Natural killer cell (primary cell): Measurements from ENCODE around the gene PLEKHA5. TPM values are rescaled to one million over a fixed set of nuclear protein-coding genes. Genes with fewer than 3 reads are reported as not detected.
"Not testable (repeated sequence)": the region's sequence is repeated elsewhere in the genome, so short reads cannot be mapped to it uniquely, and the experiment has no call there.

Experiments
- ATAC-seq, 3 donors: fragments of 150-1000 bp in 2 of 3; fragments of 200-7000 bp in 1 of 3; cut with Tn5 transposase; 1 replicate in 1 of 3; 2 replicates in 2 of 3; pipeline ENCODE4 v1.10.0; 2021; ENCODE audit warnings: mild to moderate bottlenecking in 2 of 3, moderate library complexity in 2 of 3
- DNase-seq, 2 donors: peaks; one replicate each; pipeline versions ENCODE4 v3.0.0 to v3.0.0-alpha.2; 2013 to 2021; ENCODE audit warnings: mixed read lengths in 1 of 2
- H3K27ac ChIP-seq: one replicate; pipeline ENCODE4 v1.5.1; 2013; ENCODE audit warnings: mild to moderate bottlenecking, low read length
- H3K27me3 ChIP-seq: one replicate; pipeline ENCODE4 v1.6.1; 2013; ENCODE audit warnings: low read length; ENCODE audit not compliant: control insufficient read depth, insufficient read depth
- H3K36me3 ChIP-seq: one replicate; pipeline ENCODE4 v1.6.1; 2013; ENCODE audit warnings: low read length; ENCODE audit not compliant: control insufficient read depth, insufficient read depth
- H3K4me1 ChIP-seq: one replicate; pipeline ENCODE4 v1.6.1; 2013; ENCODE audit warnings: low read length; ENCODE audit not compliant: control insufficient read depth, insufficient read depth
- H3K4me3 ChIP-seq: one replicate; pipeline ENCODE4 v1.5.1; 2013; ENCODE audit warnings: low read length
- H3K9me3 ChIP-seq: one replicate; pipeline ENCODE4 v1.6.1; 2013; ENCODE audit warnings: low read length; ENCODE audit not compliant: control insufficient read depth, insufficient read depth
- H3K27ac Mint-ChIP-seq, 2 donors: one replicate each; pipeline ENCODE4 v1.8.0; 2022; ENCODE audit warnings: mild to moderate bottlenecking in 2 of 2, mixed read lengths in 2 of 2, moderate library complexity in 1 of 2
- H3K27me3 Mint-ChIP-seq, 2 donors: one replicate each; pipeline ENCODE4 v1.8.0; 2022; ENCODE audit warnings: low read depth in 2 of 2, mixed read lengths in 2 of 2
- H3K36me3 Mint-ChIP-seq: one replicate; pipeline ENCODE4 v1.8.0; 2022; ENCODE audit warnings: mixed read lengths
- H3K4me1 Mint-ChIP-seq, 2 donors: one replicate each; pipeline ENCODE4 v1.8.0; 2022; ENCODE audit warnings: mixed read lengths in 2 of 2
- H3K4me3 Mint-ChIP-seq: one replicate; pipeline ENCODE4 v1.8.0; 2022; ENCODE audit warnings: mild to moderate bottlenecking, moderate library complexity, mixed read lengths
- H3K9me3 Mint-ChIP-seq, 2 donors: one replicate each; pipeline ENCODE4 v1.8.0; 2022; ENCODE audit warnings: mixed read lengths in 2 of 2
- CTCF ChIP-seq: fragments of 200-600 bp; IDR thresholded peaks from one replicate; pipeline ENCODE4 v1.8.0; 2022; ENCODE audit warnings: antibody characterized with exemption
- WGBS: methylation state at CpG from one replicate; pipeline ENCODE4 v1.1.7; 2013; ENCODE audit warnings: missing lambda C conversion rate; ENCODE audit not compliant: insufficient coverage; 5-methylcytosine and 5-hydroxymethylcytosine counted together
- intact Hi-C: fragments of 100-400 bp; cut with micrococcal nuclease; formaldehyde crosslinking; loops from one replicate; pipeline ENCODE4 v1.14.2; 2022
- total RNA-seq, 4 donors: library from RNA; stranded (reverse); fragments of 120-200 nt in 1 of 4; gene quantifications; one replicate each; pipeline versions ENCODE4 v1.2.3 to v1.2.4, GENCODE V29; 2013 to 2022

Gene PLEKHA5
- total RNA-seq, 3 donors from 2014 or later (not counting 1 experiment from before 2014, with no cell fraction given), result 5.2 to 12.1 (median 7.0) TPM

DNA sequence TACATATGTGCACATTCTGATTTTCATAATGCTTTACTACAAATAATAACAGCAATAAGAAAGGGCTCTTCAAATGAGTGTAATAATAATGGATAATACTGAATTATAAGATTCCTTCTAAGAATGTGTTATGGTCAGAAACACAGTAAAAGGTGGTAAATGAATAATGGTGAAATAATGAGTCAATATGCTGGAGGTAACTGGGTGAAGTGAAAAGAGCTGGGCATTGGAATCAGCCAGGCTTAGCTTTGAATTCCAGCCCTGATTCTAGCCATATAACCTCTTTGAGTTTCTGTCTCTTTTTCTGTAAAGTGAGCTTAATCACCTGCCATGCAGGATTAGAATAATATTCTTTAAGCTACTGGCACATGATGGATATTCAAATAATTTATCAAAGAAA lies 39.1 kb downstream of the PLEKHA5 start:
- DNase-seq (no peak), ATAC-seq (no peak)
- H3K27me3 Mint-ChIP-seq, result peaks cover 0 to 9% of the 10 kb centered on the region in 2 donors
- Histone ChIP-seq H3K36me3 (no peaks in the 10 kb centered on the region), H3K9me3 (no peaks in the 10 kb centered on the region), H3K4me1 (no peaks in the 10 kb centered on the region), H3K4me3 (no peak overlapping the region), H3K27ac (no peak overlapping the region), H3K27me3 (no peaks in the 10 kb centered on the region)
- no peak overlapping the region for H3K27ac Mint-ChIP-seq
- no peak for TF ChIP-seq CTCF
- H3K4me1 Mint-ChIP-seq, result peaks cover 0 to 5% of the 10 kb centered on the region in 2 donors
- intact Hi-C loops, result no loop called here
- H3K4me3 Mint-ChIP-seq, result no peak overlapping the region
- no peaks in the 10 kb centered on the region for H3K36me3 Mint-ChIP-seq
- H3K9me3 Mint-ChIP-seq, result peaks cover 0 to 2% of the 10 kb centered on the region in 2 donors

DNA sequence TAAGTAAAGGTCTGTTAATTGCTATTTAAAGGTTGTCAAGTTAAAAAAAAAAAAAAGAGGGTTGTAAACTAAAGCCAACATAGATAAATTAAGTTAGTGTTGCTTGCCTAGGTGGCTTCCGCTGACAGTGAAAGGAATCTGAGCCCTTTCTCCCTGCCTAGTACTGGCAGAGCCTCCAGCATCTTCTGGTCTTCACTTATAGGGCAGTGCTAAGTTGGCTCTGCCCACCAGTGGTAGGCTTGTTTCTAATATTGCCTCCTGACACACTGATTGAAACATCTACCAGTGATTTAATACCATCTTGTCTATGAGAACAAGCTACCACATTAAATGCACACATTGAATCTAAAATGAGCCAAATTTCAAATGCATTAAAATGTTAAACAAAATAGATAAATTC lies 39.7 kb downstream of the PLEKHA5 start:
- Mint-ChIP-seq H3K4me3 (no peak overlapping the region), H3K4me1 (peaks cover 0 to 5% of the 10 kb centered on the region in 2 donors), H3K9me3 (peaks cover 0 to 2% of the 10 kb centered on the region in 2 donors), H3K27ac (no peak overlapping the region), H3K36me3 (no peaks in the 10 kb centered on the region), H3K27me3 (peaks cover 0 to 5% of the 10 kb centered on the region in 2 donors)
- Histone ChIP-seq H3K4me1 (no peaks in the 10 kb centered on the region), H3K36me3 (no peaks in the 10 kb centered on the region), H3K4me3 (no peak overlapping the region), H3K27ac (no peak overlapping the region), H3K27me3 (no peaks in the 10 kb centered on the region), H3K9me3 (no peaks in the 10 kb centered on the region)
- DNase-seq (no peak), ATAC-seq (no peak)
- WGBS, result 100% methylated on average over 1 of the region's 1 CpG
- intact Hi-C loops, result no loop called here
- TF ChIP-seq CTCF, result no peak

DNA sequence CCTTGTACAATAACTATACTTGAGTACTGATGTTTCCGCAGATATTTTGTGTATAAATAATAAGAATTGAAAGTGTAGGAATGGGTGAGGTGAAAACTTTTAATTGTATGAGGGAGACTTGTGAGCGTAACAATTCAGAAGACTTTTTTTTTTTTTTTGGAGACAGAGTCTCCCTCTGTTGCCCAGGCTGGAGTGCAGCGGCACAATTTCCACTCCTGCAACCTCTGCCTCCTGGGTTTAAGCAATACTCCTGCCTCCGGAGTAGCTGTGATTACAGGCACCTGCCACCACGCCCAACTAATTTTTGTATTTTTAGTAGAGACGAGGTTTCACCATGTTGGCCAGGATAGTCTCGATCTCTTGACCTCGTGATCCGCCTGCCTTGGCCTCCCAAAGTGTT lies 40.8 kb downstream of the PLEKHA5 start:
- intact Hi-C loops, ATAC-seq, H3K27ac Mint-ChIP-seq, H3K4me1 ChIP-seq, DNase-seq, H3K9me3 ChIP-seq, H3K27me3 Mint-ChIP-seq, H3K27ac ChIP-seq, H3K4me3 Mint-ChIP-seq, H3K36me3 Mint-ChIP-seq, H3K4me1 Mint-ChIP-seq, H3K4me3 ChIP-seq, H3K27me3 ChIP-seq, H3K36me3 ChIP-seq, H3K9me3 Mint-ChIP-seq: not testable (repeated sequence)
- WGBS, result 92% methylated on average over 9 of the region's 9 CpGs

GRCh38 chr12:19171731-19172130 lies 42.2 kb downstream of the PLEKHA5 start:
- H3K9me3 Mint-ChIP-seq, result no peaks in the 10 kb centered on the region
- H3K27me3 Mint-ChIP-seq, result no peaks in the 10 kb centered on the region
- WGBS, result 100% methylated on average over 1 of the region's 2 CpGs
- Histone ChIP-seq H3K36me3 (no peaks in the 10 kb centered on the region), H3K9me3 (no peaks in the 10 kb centered on the region), H3K27me3 (no peaks in the 10 kb centered on the region), H3K4me3 (no peak overlapping the region), H3K4me1 (no peaks in the 10 kb centered on the region), H3K27ac (no peak overlapping the region)
- ATAC-seq, result no peak
- no peak for TF ChIP-seq CTCF
- intact Hi-C loops, result no loop called here
- H3K36me3 Mint-ChIP-seq, result no peaks in the 10 kb centered on the region
- H3K27ac Mint-ChIP-seq, result no peak overlapping the region
- no peak overlapping the region for H3K4me3 Mint-ChIP-seq
- no peak for DNase-seq
- no peaks in the 10 kb centered on the region for H3K4me1 Mint-ChIP-seq
